OCI-LY3 (cell line): ENCODE measurements around the gene SESN1.

Experiments
- H2AFZ ChIP-seq: fragments of 200-600, 300-600 bp; shearing (Covaris generic); 2 replicates; pipeline ENCODE4 v1.6.0; 2014; ENCODE audit warnings: antibody characterized with exemption, low read depth, low read length
- H3K27ac ChIP-seq: fragments of 200-600, 300-600 bp; sonication (generic); 2 replicates; pipeline ENCODE4 v1.5.1; 2014; ENCODE audit warnings: mild to moderate bottlenecking, low read length, moderate library complexity, mixed read lengths
- H3K27me3 ChIP-seq: fragments of 200-600, 300-600 bp; sonication (generic); 2 replicates; pipeline ENCODE4 v1.6.1; 2014; ENCODE audit warnings: low read depth, low read length, mixed read lengths
- H3K36me3 ChIP-seq: fragments of 200-600, 300-600 bp; sonication (generic); replicated peaks from 2 replicates; pipeline ENCODE3; 2014; ENCODE audit warnings: low read depth, low read length, mixed read lengths
- H3K4me1 ChIP-seq: fragments of 300-600, 200-600 bp; sonication (generic); 2 replicates; pipeline ENCODE4 v1.6.1; 2014; ENCODE audit warnings: low read length, mixed read lengths
- H3K4me2 ChIP-seq: fragments of 200-600, 300-600 bp; sonication (generic); 2 replicates; pipeline ENCODE4 v1.6.1; 2014; ENCODE audit warnings: low read length, mixed read lengths
- H3K4me3 ChIP-seq: fragments of 300-600, 200-600 bp; sonication (generic); 2 replicates; pipeline ENCODE4 v1.5.1; 2014; ENCODE audit warnings: antibody characterized with exemption, mild to moderate bottlenecking, low read length, moderate library complexity
- H3K79me2 ChIP-seq: fragments of 300-600, 200-600 bp; shearing (Covaris generic); 2 replicates; pipeline ENCODE4 v1.6.1; 2014; ENCODE audit warnings: mild to moderate bottlenecking, low read length, mixed read lengths
- H3K9ac ChIP-seq: fragments of 300-600, 200-600 bp; shearing (Covaris generic); 2 replicates; pipeline ENCODE4 v1.6.0; 2014; ENCODE audit warnings: mild to moderate bottlenecking, low read length, moderate library complexity
- H3K9me3 ChIP-seq: fragments of 200-600, 300-600 bp; shearing (Covaris generic); 2 replicates; pipeline ENCODE4 v1.6.1; 2014; ENCODE audit warnings: low read length, mixed read lengths; ENCODE audit not compliant: insufficient read depth
- H4K20me1 ChIP-seq: fragments of 200-600, 300-600 bp; sonication (generic); 2 replicates; pipeline ENCODE4 v1.6.1; 2016; ENCODE audit warnings: low read length, mixed read lengths; ENCODE audit not compliant: insufficient read depth
- CTCF ChIP-seq: fragments of 200-600, 300-600 bp; sonication (generic); IDR thresholded peaks from 2 replicates; pipeline ENCODE4 v1.5.1; 2014; ENCODE audit warnings: antibody characterized with exemption, low read length, low read depth
- EZH2phosphoT487 ChIP-seq: fragments of 200-600 bp; shearing (Covaris generic); IDR thresholded peaks from 2 replicates; pipeline ENCODE4 v1.6.1; 2018; ENCODE audit warnings: antibody characterized with exemption, mixed run types, low read depth

The SESN1 gene

DNA sequence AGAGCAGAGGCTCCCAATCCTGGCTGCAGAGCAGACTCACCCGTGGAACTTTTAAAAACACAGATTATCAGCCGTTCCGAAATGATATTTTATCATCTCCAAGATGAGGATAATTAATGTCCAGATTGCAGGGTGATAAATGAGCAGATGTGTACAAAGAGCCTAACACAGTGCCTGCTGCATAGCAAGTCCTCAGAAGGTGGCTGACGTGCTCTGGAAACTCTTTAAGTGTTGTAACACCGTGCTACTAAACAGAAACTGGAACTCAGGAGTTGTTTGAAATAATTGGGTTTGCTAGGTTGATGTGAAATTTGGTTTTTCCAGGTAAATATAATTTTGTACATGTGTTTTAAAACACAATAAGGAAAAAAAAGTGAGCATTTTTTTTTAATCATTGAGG, 128.4 kb downstream of the SESN1 start:
- TF ChIP-seq EZH2phosphoT487 (no peak), CTCF (no peak)
- Histone ChIP-seq H3K4me1 (no peaks in the 10 kb centered on the region), H3K9ac (no peak overlapping the region), H3K27ac (no peak overlapping the region), H3K9me3 (no peaks in the 10 kb centered on the region), H3K79me2 (no peaks in the 10 kb centered on the region), H3K27me3 (no peaks in the 10 kb centered on the region), H3K36me3 (no peaks in the 10 kb centered on the region), H3K4me2 (no peak overlapping the region), H2AFZ (no peak overlapping the region), H4K20me1 (no peaks in the 10 kb centered on the region), H3K4me3 (no peak overlapping the region)

GRCh38 chr6:108961985-108962384, 132.7 kb downstream of the SESN1 start:
- H4K20me1 ChIP-seq: no peaks in the 10 kb centered on the region
- no peak overlapping the region for H3K4me3 ChIP-seq
- no peak for TF ChIP-seq EZH2phosphoT487
- TF ChIP-seq CTCF: no peak
- H3K36me3 ChIP-seq: no peaks in the 10 kb centered on the region
- H3K4me2 ChIP-seq: no peak overlapping the region
- H3K9me3 ChIP-seq: no peaks in the 10 kb centered on the region
- peaks cover 9% of the 10 kb centered on the region for H3K4me1 ChIP-seq
- H3K27me3 ChIP-seq: no peaks in the 10 kb centered on the region
- H3K9ac ChIP-seq: no peak overlapping the region
- H3K27ac ChIP-seq: no peak overlapping the region
- H3K79me2 ChIP-seq: no peaks in the 10 kb centered on the region
- H2AFZ ChIP-seq: no peak overlapping the region

DNA sequence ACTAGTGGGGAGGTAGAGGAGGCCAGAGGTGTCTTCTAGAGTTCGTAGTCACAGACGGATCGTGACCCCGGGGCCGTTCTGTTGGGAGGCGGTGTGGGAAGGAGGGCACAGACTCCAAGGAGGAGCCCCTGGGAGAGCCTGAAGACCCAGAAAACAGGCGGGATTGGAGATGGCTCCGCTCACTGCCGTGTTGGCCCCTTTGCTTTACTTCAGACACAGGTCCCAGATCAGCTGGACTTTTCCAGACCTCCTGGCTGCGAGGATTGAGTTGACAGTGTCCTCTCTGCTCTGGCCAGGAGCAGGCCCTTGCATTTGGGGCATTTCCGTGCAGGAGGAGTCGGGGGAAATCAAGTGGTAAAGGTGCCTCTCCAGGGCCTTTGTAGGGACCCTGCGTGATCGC, 133.6 kb downstream of the SESN1 start:
- Histone ChIP-seq H3K4me2 (no peak overlapping the region), H3K27ac (no peak overlapping the region), H4K20me1 (no peaks in the 10 kb centered on the region), H2AFZ (no peak overlapping the region), H3K9ac (no peak overlapping the region), H3K36me3 (no peaks in the 10 kb centered on the region), H3K79me2 (no peaks in the 10 kb centered on the region), H3K9me3 (no peaks in the 10 kb centered on the region), H3K4me1 (peaks cover 9% of the 10 kb centered on the region), H3K27me3 (no peaks in the 10 kb centered on the region), H3K4me3 (no peak overlapping the region)
- TF ChIP-seq CTCF (no peak), EZH2phosphoT487 (no peak)

DNA sequence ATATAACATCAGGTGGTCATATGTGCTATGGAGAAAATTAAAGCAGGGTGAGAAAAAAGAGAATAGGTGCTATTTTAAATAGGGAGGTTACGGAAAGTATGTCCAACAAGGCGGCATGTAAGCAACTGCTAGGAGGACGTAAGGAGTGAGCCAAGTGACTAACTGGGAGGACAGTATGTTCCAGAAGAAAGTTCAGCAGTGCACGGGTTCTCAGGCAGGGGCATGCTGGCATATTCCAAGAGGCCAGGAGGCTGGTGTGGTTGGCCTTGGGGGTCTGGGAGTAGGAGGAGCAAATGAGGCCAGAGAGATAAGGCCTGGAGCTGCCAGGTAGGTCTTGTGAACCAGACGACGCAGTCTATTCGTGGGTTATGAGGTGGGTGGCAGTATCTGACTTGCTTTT, 134.0 kb downstream of the SESN1 start:
- H2AFZ ChIP-seq: no peak overlapping the region
- no peaks in the 10 kb centered on the region for H4K20me1 ChIP-seq
- H3K4me3 ChIP-seq: no peak overlapping the region
- no peak overlapping the region for H3K4me2 ChIP-seq
- no peaks in the 10 kb centered on the region for H3K9me3 ChIP-seq
- TF ChIP-seq EZH2phosphoT487 (no peak), CTCF (no peak)
- no peak overlapping the region for H3K27ac ChIP-seq
- no peaks in the 10 kb centered on the region for H3K36me3 ChIP-seq
- H3K27me3 ChIP-seq: no peaks in the 10 kb centered on the region
- no peaks in the 10 kb centered on the region for H3K79me2 ChIP-seq
- H3K4me1 ChIP-seq: peaks cover 13% of the 10 kb centered on the region
- no peak overlapping the region for H3K9ac ChIP-seq
